Keratinocyte (primary cell): ENCODE measurements around the gene TRIM59. TPM values are rescaled to one million over a fixed set of nuclear protein-coding genes. Genes with fewer than 3 reads are reported as not detected.
A peak's percentile ranks its signal among the peaks of the same experiment; 100 is the strongest.

Source experiments
- DNase-seq: peaks from one replicate; pipeline ENCODE4 v3.0.0-alpha.2; 2011; ENCODE audit warnings: low read depth, missing footprints, low spot score
- FAIRE-seq: peaks from 2 replicates; lab custom pipeline; 2011; peaks lifted over from hg19 to GRCh38; lab: Jason Lieb, UNC
- H2AFZ ChIP-seq: 2 replicates; pipeline ENCODE4 v1.6.0; 2012; ENCODE audit warnings: low read length, control low read depth, inconsistent platforms; ENCODE audit not compliant: control insufficient read depth
- H3K27ac ChIP-seq: 2 replicates; pipeline ENCODE4 v1.5.1; 2011; ENCODE audit warnings: low read length; ENCODE audit not compliant: control insufficient read depth, insufficient read depth
- H3K27me3 ChIP-seq: 3 replicates; pipeline ENCODE4 v1.6.0; 2011; ENCODE audit warnings: low read length; ENCODE audit not compliant: control insufficient read depth, insufficient read depth; ENCODE audit errors: extremely low read depth
- H3K36me3 ChIP-seq, 2 experiments: 2 replicates in 1 of 2; 3 replicates in 1 of 2; pipeline ENCODE4 v1.5.1; 2011; ENCODE audit warnings: low read length in 2 of 2, mild to moderate bottlenecking in 1 of 2; ENCODE audit not compliant: control insufficient read depth in 2 of 2, insufficient read depth in 2 of 2; ENCODE audit errors: extremely low read depth in 1 of 2
- H3K4me1 ChIP-seq: 3 replicates; pipeline ENCODE4 v1.5.1; 2011; ENCODE audit warnings: low read length; ENCODE audit not compliant: control insufficient read depth, insufficient read depth; ENCODE audit errors: extremely low read depth
- H3K4me2 ChIP-seq: 3 replicates; pipeline ENCODE4 v1.6.0; 2011; ENCODE audit warnings: low read depth, low read length; ENCODE audit not compliant: control insufficient read depth, insufficient read depth; ENCODE audit errors: extremely low read depth
- H3K4me3 ChIP-seq, 3 experiments: fragments of 200-600 bp in 1 of 3; sonication (generic) in 1 of 3; 2 replicates in 2 of 3; 3 replicates in 1 of 3; pipeline ENCODE4 v1.5.1; 2011 to 2016; ENCODE audit warnings: low read length in 3 of 3, mild to moderate bottlenecking in 3 of 3, control low read depth in 2 of 3, inconsistent platforms in 1 of 3, low read depth in 1 of 3, mixed read lengths in 1 of 3, mixed run types in 1 of 3, moderate library complexity in 1 of 3; ENCODE audit not compliant: control insufficient read depth in 2 of 3, insufficient read depth in 2 of 3; ENCODE audit errors: extremely low read depth in 1 of 3
- H3K79me2 ChIP-seq: 2 replicates; pipeline ENCODE4 v1.6.0; 2012; ENCODE audit warnings: low read length; ENCODE audit not compliant: control insufficient read depth, insufficient read depth
- H3K9ac ChIP-seq: 3 replicates; pipeline ENCODE4 v1.6.0; 2011; ENCODE audit warnings: low read length; ENCODE audit not compliant: control insufficient read depth, insufficient read depth; ENCODE audit errors: extremely low read depth
- H3K9me1 ChIP-seq: 3 replicates; pipeline ENCODE4 v1.6.0; 2011; ENCODE audit warnings: low read length; ENCODE audit not compliant: control insufficient read depth, insufficient read depth; ENCODE audit errors: extremely low read depth
- H3K9me3 ChIP-seq: 2 replicates; pipeline ENCODE4 v1.5.1; 2012; ENCODE audit warnings: low read depth, low read length; ENCODE audit not compliant: control insufficient read depth
- H4K20me1 ChIP-seq: 3 replicates; pipeline ENCODE4 v1.6.0; 2011; ENCODE audit warnings: low read length; ENCODE audit not compliant: control insufficient read depth, insufficient read depth; ENCODE audit errors: extremely low read depth
- EZH2 ChIP-seq: IDR thresholded peaks from one replicate; pipeline ENCODE4 v1.6.1; 2012; ENCODE audit warnings: inconsistent platforms, mild to moderate bottlenecking, low read length, moderate library complexity
- dilution Hi-C: fragments of 300-500 bp; cut with MboI; formaldehyde crosslinking; loops from one replicate; pipeline ENCODE4 v1.7.0; 2020; ENCODE audit warnings: low sequenced_read_pairs; ENCODE audit not compliant: extremely low pct_ligation_motif_present
- polyA plus RNA-seq, 5 experiments: library from polyadenylated mRNA; depleted of rRNA in 3 of 5; stranded (reverse) in 3 of 5; stranded (forward) in 1 of 5; unstranded in 1 of 5; fragments of >200 nt; gene quantifications; 1 replicate in 1 of 5; 2 replicates in 3 of 5; 3 replicates in 1 of 5; pipeline versions ENCODE4 v1.2.1 to v1.2.3, GENCODE V29; 2011 to 2012; ENCODE audit warnings: missing spikeins in 2 of 5, low read depth in 1 of 5, low replicate concordance in 1 of 5
- TF ChIP-seq, protein P1 (sequence below), 3 experiments: IDR thresholded peaks in 1 of 3; conservative IDR thresholded peaks in 1 of 3; optimal IDR thresholded peaks in 1 of 3; 2 replicates in 2 of 3; 3 replicates in 1 of 3; pipeline versions ENCODE3 to v1.5.1; 2011; ENCODE audit warnings: low read length in 3 of 3, mild to moderate bottlenecking in 3 of 3, moderate library complexity in 2 of 3, control low read depth in 1 of 3, inconsistent platforms in 1 of 3; ENCODE audit not compliant: insufficient read depth in 2 of 3; ENCODE audit errors: extremely low read depth in 1 of 3

The TRIM59 gene
- polyA plus RNA-seq, 1 donor (not counting 4 experiments of a cell fraction or from before 2014, with no cell fraction given), result 8.0 TPM

DNA sequence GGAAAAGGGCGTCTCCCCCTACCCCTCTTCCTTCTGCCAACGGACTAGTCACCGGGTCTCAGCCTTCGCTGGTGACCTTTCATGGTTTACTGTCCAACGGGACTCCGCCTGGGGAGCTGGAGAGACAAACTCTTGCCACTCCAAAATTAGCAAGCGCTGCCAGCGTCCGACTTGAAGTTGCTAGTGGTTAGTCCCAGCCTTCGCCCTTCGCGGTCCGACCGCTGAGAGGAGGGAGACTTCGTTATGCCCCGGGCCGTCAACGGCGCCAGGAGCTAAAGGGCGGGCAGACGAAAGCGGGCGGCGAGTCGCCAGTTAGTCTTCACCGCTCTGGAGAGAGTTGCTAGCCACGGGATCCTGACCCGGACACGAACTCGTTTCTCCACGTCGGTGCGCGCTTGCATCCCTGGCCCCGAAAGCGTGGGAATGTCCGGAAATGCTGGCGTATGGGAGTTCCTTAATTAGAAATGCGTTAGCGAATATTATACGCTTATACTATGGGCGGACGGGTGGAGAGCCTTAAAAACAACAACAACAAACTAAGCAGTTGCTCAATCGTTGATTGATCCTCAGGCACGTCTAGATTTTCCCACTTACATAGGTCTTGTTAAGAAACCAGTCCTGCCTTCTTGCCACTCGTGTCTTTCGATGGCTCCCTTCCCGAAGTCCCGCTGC lies 49.4 kb downstream of the TRIM59 start:
- peak overlapping the region; percentile 96 for H3K27ac ChIP-seq
- DNase-seq, result peak; percentile 11
- H3K4me3 ChIP-seq, result peak overlapping the region; percentile 72 to 100 (median 92)
- H3K9me1 ChIP-seq, result no peaks in the 10 kb centered on the region
- FAIRE-seq, result no peak
- H3K27me3 ChIP-seq, result no peaks in the 10 kb centered on the region
- peaks cover 77% of the 10 kb centered on the region for H3K79me2 ChIP-seq
- dilution Hi-C loops, result no loop called here
- peak overlapping the region; percentile 81 for H3K4me2 ChIP-seq
- peak overlapping the region; percentile 97 for H2AFZ ChIP-seq
- no peaks in the 10 kb centered on the region for H3K9me3 ChIP-seq
- TF ChIP-seq, protein P1, sequence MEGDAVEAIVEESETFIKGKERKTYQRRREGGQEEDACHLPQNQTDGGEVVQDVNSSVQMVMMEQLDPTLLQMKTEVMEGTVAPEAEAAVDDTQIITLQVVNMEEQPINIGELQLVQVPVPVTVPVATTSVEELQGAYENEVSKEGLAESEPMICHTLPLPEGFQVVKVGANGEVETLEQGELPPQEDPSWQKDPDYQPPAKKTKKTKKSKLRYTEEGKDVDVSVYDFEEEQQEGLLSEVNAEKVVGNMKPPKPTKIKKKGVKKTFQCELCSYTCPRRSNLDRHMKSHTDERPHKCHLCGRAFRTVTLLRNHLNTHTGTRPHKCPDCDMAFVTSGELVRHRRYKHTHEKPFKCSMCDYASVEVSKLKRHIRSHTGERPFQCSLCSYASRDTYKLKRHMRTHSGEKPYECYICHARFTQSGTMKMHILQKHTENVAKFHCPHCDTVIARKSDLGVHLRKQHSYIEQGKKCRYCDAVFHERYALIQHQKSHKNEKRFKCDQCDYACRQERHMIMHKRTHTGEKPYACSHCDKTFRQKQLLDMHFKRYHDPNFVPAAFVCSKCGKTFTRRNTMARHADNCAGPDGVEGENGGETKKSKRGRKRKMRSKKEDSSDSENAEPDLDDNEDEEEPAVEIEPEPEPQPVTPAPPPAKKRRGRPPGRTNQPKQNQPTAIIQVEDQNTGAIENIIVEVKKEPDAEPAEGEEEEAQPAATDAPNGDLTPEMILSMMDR (optimal IDR thresholded peaks at IDR 0.05 in 1 of 3, IDR thresholded peaks at IDR 0.05 in 1 of 3, conservative IDR thresholded peaks at IDR 0.05 in 1 of 3; ENCODE audit: extremely low read depth in 1 of 3, insufficient read depth in 2 of 3, low read length in 3 of 3), result no peak
- no peak for TF ChIP-seq EZH2
- H3K36me3 ChIP-seq, result no peaks in the 10 kb centered on the region
- H3K4me1 ChIP-seq, result peaks cover 24% of the 10 kb centered on the region
- peak overlapping the region; percentile 97 for H3K9ac ChIP-seq
- peaks cover 6% of the 10 kb centered on the region for H4K20me1 ChIP-seq

DNA sequence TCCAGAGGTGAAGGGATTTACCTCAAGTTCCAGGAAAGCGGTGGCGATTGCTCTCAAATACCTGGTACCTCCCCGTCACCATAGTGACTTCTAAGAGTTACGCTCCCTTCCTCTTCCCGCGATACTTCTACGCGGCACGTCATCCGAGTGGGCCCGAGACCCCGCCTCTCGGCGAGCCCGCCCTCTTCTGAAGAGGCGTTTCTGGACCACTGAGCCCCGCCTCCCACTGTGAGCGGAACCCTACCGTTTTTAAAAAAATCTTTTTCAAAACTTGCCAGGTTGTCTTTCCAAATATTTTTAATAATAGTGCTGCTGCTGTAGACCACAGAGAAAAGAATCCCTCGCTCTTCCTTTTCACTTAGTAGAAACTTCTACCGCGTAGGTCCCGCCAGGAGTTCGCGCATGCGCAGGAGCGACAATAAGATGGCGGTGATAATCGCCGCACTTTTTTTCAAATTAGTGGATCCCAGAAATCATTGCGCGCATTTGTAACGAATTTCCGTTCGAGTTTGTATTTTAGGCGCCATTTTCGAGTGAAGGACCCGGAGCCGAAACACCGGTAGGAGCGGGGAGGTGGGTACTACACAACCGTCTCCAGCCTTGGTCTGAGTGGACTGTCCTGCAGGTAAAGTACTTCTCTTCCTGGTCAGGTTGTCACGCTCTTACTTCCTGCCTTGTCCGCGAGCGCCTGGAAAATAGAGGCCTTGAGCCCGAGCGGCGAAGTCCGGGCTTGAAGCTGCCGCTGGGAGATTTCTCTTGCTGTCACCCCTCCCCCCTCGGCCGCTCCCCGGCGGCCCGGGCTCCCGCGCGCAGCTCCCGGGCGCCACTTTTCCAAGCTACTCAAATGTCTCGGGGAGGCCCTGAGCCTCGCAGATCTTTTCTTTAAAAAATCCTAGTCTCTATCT lies 50.2 kb downstream of the TRIM59 start, which contains the start of the genes IFT80 and SMC4:
IFT80 (minus strand) TSS at position 101 of the 905 bp plus-strand sequence. CDS start 14,625 bp downstream, outside the sequence.
SMC4 (plus strand) TSS at position 526 of the 905 bp plus-strand sequence. CDS start 1,177 bp downstream, outside the sequence.
- TF ChIP-seq, protein P1 (optimal IDR thresholded peaks at IDR 0.05 in 1 of 3, IDR thresholded peaks at IDR 0.05 in 1 of 3, conservative IDR thresholded peaks at IDR 0.05 in 1 of 3; ENCODE audit: extremely low read depth in 1 of 3, insufficient read depth in 2 of 3, low read length in 3 of 3), result no peak
- no peak for TF ChIP-seq EZH2
- peak within 1 kb of the TSS; percentile 96 for H3K27ac ChIP-seq
- peaks cover 24% of the 10 kb centered on the region for H3K4me1 ChIP-seq
- no peaks in the 10 kb centered on the region for H3K9me1 ChIP-seq
- H3K4me2 ChIP-seq, result peak within 1 kb of the TSS; percentile 81
- peak within 1 kb of the TSS; percentile 97 for H3K9ac ChIP-seq
- H3K4me3 ChIP-seq, result peak within 1 kb of the TSS; percentile 72 to 100 (median 92)
- H3K36me3 ChIP-seq, result no peaks in the 10 kb centered on the region
- FAIRE-seq (peak; percentile 92), DNase-seq (peak; percentile 76)
- H2AFZ ChIP-seq, result peak within 1 kb of the TSS; percentile 97
- H4K20me1 ChIP-seq, result peaks cover 6% of the 10 kb centered on the region
- no peaks in the 10 kb centered on the region for H3K27me3 ChIP-seq
- H3K9me3 ChIP-seq, result no peaks in the 10 kb centered on the region
- dilution Hi-C loops, result no loop called here
- peaks cover 69% of the 10 kb centered on the region for H3K79me2 ChIP-seq
